GM18873 (cell line): ENCODE data around the gene GPR152.
A peak's percentile ranks its signal among the peaks of the same experiment; 100 is the strongest.
"Not testable (repeated sequence)": the region's sequence is repeated elsewhere in the genome, so short reads cannot be mapped to it uniquely, and the experiment has no call there.

Source experiments
- ATAC-seq: cut with Tn5 transposase; IDR thresholded peaks from one replicate; pipeline ENCODE4 v1.9.1; 2021; ENCODE audit warnings: mild to moderate bottlenecking, moderate library complexity, moderate number of reproducible peaks; ENCODE audit not compliant: unreplicated experiment, low FRiP score

The GPR152 gene

DNA sequence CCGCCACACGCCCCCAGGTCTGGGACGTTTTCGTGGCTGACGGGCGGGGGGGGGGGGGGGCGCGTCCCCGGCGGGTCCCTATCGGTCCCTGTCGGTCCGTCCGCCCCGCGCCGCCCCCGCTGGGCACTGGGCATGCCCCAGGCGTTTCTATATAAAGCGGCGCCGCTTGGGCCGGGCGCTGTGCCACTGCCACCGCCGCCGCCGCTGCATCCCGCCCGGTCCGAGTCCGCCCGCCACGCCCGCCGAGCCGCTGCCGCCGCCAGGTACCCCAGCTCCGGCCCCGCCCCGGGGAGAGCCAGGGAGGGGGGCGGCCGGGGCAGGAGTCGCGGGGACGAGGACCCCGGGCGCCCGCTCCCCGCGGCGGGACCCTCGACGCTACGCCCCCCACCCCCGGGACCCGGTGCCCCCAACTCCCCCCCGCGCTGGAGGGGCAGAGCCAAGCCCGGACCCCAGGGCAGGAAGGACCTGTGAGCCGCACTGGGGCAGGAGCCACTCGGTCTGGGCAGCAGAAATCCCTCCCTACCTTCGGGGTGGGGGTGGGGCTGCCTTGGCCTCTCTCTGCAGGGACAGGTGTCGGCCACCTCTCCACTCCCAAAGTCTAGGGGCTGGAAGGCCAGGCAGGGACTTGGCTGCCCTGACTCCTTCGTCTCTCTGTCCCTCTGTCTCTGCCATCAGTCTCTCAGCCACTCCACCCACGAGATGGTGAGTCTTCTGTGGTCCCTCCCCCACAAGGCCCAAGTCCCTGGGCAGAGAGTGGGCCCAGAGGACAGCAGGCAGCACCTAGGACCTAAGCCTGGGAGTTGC lies 36.8 kb downstream of the GPR152 start, which contains the start of gene CARNS1:
Gene CARNS1, plus strand, starts transcription at position 178 of the 804 bp plus-strand sequence. Its CDS starts 522 bp downstream, at position 700.
- ATAC-seq = no peak

GRCh38 chr11:67413266-67413849 lies 39.2 kb downstream of the GPR152 start:
- no peak for ATAC-seq

GRCh38 chr11:67412495-67413179 lies 39.9 kb downstream of the GPR152 start:
- no peak for ATAC-seq

DNA sequence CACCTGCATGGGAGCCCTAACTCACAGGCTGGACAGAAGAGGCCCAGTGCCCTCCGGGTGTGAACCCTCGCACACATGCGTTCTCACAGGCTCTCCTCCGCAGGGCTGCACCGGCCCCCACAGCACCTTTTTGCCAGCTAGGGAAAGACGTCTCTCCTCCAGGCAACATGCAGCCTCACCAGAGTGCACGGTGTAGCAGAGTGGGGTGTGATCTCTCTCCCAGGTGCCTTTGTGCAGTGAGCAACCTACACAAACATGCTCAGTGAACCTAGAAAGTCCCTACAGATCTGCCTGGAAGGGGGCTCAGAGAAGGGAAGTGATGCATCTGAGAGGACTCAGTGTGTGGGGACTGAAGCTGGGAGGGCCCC lies 40.8 kb downstream of the GPR152 start:
- ATAC-seq = no peak

DNA sequence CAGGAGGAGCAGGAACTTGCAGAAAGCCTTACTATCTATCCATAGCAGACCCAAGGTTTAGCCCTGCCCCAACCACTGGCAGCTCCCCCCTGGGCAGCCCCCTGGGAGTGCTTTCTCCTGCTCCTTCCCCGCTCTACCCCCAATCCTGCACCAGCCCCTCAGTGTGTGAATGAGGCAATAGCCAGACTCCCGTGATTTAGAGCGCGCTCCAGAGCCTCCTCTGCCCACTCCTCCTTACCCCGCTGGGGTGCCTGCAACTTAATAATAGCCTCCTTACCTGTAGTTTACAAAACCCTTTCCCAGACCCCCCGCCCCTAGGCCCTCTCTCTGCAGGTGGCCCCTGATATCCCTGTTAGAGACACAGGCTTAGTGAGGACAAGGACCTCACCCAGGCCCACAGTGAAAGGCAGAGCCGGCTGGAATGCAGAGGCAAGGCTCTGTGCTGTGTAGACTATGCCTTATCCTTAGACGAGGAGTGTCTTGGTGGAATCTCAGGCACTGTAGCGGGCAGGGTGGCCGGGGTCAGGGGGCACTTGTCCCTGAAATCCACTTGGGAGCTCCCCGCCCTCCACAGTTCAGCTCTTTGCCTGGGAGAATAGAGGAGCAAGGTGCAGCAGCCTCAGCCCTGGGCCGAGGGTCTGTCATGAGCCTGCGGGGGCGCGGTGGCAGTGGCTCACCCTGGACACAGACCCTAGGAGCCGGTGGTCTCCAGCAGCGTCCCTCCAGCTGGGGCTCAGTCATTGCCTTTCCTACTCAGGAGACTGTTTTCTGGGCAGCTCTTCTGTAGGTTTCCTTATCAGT lies 41.3 kb downstream of the GPR152 start:
- no peak for ATAC-seq

DNA sequence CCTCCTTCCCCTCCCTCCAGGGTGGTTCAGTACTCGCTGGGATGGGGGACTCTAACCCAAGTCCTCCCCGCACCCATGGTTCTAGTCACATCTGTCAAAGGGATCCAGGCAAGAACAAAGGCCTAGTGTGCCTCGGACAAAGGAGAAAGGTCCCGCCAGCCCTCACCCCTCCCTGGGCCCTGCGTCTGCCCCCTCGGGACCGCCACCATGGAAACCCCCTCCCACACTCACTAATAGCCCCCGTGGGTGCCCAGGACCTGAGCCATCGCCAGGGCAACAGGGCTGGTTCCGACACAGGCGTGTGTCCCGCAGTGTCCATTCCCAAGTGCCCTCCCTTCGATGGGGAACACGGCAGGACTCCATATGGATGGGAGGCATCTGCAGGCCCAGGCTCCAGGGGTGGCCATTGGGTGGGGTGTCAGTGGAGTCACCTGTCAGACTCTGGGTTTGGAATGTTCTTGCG lies 42.1 kb downstream of the GPR152 start:
- no peak for ATAC-seq

GRCh38 chr11:67409781-67410368 lies 42.7 kb downstream of the GPR152 start:
- no peak for ATAC-seq

GRCh38 chr11:67409261-67409666 lies 43.3 kb downstream of the GPR152 start:
- peak; percentile 42 for ATAC-seq

GRCh38 chr11:67408437-67409200 lies 43.9 kb downstream of the GPR152 start:
- peak; percentile 12 for ATAC-seq

GRCh38 chr11:67407688-67408163 lies 44.8 kb downstream of the GPR152 start:
- ATAC-seq = no peak

DNA sequence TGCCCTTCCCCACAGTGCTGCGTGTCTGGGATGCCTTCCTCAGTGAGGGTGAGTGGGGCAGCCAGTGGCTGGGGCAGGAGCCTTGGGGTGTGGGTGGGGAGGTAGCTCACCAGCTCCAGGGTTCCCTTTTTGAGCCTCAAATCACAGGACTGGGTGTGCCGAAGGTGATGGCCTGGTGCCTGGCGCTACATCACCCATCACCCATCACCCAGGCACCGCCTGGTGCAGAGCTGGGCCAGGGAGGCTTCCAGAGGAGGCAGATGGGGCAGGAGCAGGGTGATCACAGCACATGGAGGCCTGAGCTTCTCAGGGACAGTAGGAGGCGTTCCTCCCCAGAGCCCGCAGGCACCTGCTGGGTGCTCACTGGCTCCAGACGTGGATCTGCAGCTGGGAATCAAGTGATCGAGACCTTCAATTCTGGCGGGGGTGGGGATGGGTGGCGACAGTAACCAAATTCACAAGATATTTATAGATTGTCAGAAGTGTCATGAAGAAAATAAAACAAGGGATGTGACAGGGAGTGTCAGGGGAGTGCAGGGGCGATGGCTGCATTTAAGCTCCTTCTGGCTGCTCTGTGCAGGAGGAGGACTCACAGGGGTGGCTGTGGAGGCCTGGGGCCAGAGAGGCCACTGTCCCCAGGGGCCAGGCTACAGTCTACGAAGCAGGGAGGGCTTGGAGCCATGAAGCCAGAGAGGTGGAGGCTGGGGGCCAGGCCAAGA lies 45.4 kb downstream of the GPR152 start:
- ATAC-seq = no peak

DNA sequence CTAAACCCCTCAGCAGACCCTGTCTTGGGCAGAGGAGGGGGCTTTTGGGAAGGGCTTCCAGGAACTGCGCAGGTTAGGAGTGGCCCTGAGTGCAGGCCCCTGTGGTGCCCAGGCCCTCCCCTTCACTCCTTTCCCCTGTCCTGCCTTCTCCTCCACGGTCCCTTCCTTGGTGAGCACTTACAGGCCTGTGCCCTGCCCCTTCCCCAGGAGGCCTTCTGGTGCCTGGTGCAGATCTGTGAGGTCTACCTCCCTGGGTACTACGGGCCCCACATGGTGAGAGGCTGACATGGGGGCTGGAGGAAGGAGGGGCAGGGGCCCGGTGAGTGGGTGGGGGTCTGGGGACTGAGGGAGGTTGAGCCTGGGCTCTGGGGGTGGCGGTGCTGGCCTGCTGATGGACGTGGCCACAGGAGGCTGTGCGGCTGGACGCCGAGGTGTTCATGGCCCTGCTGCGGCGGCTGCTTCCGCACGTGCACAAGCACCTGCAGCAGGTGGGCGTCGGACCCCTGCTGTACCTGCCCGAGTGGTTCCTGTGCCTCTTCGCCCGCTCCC lies 46.0 kb downstream of the GPR152 start:
- ATAC-seq = no peak

GRCh38 chr11:67405688-67406339 lies 46.7 kb downstream of the GPR152 start:
- no peak for ATAC-seq

DNA sequence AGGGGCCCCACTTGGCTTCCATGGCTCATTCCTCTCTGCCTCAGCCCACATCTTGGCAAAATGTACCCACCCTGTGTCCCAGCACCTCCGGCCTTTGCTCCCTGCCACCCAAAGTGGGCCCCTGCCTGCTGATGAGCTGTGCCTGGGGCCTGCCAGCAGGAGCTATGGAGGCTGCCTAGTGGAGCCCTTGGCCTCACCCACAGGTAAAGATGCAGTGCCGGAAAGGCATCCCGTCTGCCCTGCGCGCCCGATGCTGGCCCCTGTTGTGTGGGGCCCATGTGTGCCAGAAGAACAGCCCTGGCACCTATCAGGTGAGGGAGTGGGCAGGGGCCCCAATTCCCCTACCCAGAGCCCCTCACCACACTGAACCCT lies 47.3 kb downstream of the GPR152 start:
- no peak for ATAC-seq

GRCh38 chr11:67404515-67405195 lies 47.9 kb downstream of the GPR152 start:
- ATAC-seq = no peak

- not testable (repeated sequence) for ATAC-seq
Measured at GRCh38 chr11:67403085-67403484, 49.4 kb downstream of the GPR152 start.

DNA sequence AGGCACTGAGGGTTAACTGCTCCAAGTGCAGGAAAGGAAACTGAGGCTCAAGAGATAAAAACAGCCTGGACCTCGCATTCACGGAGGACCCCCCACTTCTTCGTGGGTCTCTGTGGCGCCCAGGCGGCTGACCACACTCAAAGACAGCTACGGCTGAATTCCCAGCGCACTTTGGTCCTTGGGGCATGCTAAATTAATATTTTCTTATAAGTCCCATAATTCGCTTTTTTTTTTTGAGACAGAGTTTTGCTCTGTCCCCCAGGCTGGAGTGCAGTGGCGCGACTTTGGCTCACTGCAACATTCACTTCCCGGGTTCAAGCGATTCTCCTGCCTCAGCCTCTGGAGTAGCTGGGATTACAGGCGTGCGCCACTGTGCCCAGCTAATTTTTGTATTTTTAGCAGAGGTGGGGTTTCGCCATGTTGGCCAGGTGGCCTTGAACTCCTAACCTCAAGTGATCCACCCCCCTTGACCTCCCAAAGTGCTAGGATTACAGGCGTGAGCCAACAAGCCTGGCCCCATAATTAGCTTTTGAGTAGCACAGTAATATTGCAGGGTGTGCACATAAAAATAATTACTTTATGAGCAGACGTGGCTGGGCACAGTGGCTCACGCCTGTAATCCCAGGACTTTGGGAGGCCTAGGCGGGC lies 50.2 kb downstream of the GPR152 start:
- not testable (repeated sequence) for ATAC-seq
